HG03442 (cell line): Measurements from ENCODE around the gene TMEM134.

ENCODE experiments used
- ATAC-seq: cut with Tn5 transposase; IDR thresholded peaks from one replicate; pipeline ENCODE4 v1.9.1; 2021; ENCODE audit warnings: mild to moderate bottlenecking, moderate library complexity; ENCODE audit not compliant: unreplicated experiment

TMEM134 gene

DNA sequence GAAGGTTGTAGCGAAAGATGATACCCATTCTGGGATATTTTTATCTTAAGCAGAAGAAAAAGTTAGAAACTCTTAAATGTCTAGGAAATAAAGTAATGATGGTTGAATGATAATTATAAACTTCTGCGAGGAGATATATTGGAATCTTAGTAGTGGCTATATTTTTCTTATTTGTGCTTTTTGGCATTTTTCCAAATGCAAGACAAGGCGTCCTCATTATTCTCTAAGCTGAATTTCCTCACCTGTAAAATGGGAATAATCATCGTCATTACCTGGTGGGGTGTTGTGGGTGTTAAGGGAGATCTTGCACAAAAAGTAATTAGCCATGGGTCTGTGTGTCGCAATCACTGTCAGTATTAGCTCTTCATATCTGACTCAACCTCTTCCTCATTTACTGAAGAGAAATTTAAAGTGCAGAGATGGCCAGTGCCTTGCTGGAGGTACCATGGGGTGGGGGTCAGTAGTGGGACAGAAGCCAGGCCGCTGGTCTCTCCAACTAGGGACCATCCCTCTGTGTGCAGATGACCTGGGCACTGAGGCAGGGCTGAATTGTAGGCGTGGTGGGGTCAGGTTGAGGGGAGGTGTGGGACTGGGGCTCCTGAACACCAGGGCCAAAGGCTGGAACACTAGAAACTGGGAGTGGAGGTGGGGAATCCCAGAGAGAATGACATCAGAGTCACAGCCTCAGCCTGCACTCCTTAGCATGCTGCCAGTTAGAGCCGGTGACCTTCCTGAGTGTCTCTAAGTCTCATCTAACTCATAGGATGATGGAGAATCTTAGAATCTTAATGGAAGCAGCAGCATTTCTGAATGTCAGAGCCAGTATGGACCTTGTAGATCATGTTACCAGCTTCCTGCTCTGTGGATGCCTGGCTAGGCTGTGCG lies 32.0 kb upstream of the TMEM134 start:
- no peak for ATAC-seq

DNA sequence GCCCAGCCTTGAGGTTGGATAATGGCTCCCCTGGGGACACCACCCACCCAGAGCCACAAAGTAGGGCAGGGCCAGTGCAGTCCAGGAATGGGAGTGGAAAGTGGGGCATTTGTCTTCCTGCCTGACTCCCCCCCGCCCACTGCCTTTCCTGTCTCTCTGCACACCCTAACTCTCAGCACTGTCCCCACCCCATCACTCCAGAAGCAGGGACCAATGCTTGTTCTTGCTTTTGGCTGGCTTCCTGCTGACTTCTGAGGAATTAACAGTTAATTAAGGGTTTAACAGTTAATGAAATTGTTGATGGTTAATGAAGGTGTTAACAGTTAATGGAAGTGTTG lies 31.4 kb upstream of the TMEM134 start:
- ATAC-seq: no peak

- no peak for ATAC-seq
These were observed 30.9 kb upstream of the TMEM134 start for GRCh38 chr11:67499808-67500483.

DNA sequence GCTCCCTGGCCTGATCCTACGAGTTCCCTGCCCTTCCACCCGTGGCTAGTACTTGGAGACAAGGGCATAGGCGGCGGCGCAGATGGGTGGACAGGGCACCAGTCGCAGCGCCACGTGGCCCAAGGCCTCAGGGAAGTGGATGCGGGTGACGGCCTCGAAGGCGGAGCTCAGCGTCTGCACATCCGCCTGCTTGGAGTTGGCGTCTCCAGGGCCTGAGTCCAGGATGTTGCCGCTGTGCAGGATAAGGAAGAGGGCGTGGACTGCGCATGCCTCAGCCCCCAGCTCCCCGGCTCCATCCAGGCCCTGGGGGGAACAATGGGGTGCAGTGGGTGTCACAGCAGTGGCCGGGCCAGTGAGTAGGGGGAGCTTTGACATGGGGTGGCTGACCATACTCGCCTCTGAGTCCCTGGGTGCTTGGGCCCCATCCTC lies 29.5 kb upstream of the TMEM134 start:
- ATAC-seq: no peak

DNA sequence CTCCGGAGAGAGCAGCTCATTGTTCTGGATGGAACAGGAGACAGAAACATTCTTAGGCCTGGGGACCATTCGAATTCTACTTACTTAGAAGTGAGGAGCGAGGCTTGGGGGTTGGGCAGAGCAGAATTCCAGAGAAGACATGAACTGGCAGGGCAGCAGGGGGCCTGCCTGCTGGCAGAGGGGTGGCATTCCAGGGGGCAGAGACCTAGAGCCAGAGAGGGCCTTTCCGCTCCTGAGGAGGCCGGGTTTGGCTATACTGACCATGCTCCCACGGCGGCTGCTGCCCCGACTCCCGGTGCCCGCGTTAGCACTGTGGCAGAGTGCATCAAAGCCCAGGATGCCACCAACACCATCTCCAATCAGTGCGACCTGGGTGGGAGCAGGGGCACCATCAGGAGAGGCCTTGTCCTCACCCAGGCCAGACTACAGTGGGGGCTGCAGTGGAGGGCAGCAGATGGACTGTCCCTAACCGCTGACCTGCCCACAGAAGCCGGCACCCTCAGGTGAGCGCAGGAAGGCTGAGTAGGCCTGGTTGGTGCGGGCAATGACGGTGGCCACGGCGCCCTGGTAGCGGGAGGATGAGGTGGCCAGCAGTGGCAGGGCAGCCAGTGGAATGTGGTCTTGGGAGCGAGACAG lies 28.7 kb upstream of the TMEM134 start:
- no peak for ATAC-seq

DNA sequence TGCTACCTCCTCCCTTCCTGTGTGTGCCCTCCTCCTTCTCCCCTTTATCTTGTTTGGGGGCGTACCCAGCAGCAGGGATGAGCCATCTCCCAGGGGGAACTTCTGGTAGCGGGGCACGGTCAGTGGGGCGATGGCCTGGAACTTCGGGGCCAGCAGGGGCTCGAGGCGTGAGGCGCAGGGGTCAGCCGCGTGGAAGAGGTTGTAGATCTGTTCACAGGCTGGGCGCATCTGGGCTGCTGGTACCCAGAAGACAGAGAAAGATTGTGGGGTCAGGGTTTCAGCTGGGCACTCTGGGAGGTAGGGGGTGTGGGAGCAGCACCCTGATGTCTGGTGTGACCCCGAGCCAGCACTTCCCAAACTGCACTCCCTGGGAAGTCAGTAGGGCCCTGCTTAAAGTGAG lies 27.1 kb upstream of the TMEM134 start:
- no peak for ATAC-seq

- ATAC-seq: no peak
These were observed 26.4 kb upstream of the TMEM134 start for GRCh38 chr11:67495234-67496005.

- ATAC-seq: no peak
These were observed 25.6 kb upstream of the TMEM134 start for GRCh38 chr11:67494371-67495233.

DNA sequence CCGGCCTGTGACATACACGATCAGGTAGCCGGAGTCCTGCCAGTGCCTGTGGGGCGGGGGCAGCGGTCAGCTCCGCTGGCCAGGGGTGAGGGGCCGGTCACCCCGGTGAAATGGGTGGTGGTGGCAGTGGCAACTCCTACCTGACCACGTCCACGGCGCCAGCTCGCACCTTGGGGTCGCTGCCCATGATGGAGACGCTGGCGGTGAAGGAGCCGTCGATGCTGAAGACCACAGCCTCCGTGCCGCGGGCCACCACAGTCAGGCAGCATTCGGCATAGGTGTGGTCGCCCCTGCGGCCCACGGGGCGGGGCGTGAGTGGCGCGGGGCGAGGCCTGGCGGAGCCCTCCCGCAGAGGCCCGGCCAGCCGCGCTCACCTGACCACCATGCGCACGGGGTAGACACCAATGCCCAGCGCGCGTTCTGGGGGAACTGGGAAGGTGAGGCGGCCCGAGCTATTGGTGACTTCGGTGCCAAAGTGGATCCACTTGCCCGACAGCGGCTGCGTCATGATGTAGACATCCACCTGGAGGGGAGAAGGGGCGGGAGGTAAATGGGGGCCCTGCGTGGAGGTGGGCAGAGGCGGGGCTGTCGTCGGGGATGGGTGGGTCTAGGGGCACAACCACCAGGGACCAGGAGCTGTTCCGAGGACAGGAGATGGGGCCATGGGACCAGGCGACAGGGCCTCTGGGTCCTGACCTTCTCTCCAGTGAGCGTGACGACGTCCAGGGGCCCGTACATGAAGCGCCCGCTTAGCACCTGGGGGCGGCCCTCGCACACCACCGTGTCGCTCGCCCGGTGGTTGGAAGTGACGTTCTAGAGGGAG lies 24.7 kb upstream of the TMEM134 start:
- no peak for ATAC-seq

DNA sequence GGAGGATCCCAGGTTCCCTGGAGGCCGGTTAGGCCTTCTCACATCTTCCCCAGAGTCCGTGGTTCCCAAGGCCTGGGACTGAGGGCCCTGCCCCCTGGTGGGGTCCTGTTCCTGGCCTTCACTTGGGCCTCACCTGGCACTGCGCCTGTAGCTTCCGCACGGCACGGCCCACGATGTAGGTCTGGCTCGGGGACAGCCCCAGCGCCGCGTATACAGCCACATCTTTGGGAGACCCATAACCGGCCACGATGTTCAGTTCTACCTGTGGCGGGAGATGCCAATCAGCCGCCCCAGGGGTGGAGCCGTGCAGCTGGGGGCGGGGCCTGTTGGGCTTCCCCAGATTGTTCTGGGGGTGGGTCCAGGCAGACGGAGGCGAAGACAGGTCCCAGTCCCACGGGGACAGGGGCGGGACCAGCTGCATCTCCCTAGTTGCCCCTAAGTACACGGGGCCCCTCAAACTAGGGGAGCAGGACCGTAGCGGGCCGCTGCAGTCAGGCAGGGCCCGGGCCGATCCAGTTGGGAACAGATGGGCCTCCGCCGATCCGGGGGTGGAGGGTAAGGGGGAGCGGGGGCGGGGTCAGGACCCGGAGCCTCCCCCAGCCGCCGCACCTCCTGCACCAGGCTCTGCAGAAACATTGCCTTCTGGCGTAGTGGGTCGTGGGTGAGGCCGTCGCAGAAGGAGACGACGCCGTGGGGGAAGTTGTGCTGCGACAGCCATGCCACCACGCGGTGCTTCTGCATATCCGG lies 23.9 kb upstream of the TMEM134 start:
- no peak for ATAC-seq

DNA sequence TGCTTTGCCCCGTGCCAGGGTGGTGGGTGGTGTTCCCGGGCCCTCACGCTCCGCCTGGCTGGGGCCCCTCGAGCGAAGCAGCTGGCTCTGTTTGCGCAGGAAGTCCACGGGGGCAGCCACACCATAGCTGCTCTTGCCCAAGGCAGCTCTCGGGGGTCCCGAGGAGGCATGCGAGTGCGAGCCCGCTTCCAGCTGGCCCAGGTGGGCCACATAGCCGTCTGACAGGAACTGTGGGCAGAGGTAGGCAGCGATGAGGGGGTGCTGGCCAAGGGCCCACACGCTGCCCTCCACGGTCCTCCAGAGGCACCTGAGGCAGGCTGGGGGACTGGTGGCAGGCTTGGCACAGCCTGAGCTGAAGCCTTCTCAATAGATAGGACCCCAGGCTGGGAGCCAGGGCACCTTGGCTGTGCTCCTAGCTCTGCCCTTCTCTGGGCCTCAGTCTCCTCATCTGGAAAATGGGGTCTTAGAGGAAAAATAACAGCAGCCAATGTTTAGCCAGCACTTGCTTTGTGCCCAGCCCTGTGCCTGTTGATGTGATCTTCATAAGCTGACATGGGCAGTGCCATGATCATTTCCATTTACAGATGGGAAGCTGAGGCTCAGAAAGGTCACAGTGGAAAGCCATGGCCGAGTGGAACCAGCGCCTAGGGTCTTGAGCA lies 23.1 kb upstream of the TMEM134 start:
- no peak for ATAC-seq

DNA sequence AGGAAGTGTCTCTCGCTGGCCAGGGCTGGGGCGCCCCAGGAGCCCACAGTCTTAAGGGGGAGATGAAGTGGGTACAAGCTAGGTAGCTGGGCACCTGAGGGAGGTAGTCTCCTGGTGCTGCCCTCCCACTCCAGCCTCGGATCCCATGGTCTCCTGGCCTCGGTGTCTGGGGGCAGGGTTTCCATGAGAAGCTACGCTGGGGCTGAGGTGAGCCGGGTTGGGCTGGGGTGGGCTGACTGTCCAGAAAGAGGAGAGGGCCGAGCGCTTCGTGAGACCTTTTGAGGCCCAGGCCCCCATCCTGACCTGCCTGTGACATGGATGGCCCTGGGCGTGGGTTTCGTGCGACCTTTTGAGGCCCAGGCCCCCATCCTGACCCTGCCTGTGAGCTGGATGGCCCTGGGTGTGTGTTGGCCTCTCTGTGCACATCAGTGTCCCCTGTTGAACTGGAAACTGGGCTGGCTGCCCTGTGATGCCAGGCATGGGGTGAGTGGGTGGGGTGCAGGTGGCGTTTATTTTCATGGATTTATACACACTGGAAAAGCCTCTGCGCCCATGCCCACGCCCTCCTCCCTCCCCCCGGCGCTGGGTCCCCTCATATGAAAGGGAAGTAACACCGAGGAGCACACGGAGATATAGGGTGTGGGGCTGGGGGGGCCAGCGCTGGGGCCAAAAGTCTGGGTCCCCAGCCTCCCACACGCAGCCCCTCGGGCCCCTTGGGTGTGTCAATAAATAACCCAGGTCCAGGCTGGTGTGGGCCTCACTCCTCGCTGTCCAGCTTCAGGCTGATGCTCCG lies 22.4 kb upstream of the TMEM134 start:
- no peak for ATAC-seq

DNA sequence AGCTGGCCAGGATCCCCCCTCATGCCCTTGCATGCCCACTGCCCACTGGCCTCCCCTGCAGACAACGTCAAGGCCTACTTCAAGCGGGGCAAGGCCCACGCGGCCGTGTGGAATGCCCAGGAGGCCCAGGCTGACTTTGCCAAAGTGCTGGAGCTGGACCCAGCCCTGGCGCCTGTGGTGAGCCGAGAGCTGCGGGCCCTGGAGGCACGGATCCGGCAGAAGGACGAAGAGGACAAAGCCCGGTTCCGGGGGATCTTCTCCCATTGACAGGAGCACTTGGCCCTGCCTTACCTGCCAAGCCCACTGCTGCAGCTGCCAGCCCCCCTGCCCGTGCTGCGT lies 21.6 kb upstream of the TMEM134 start:
- ATAC-seq: no peak

- no peak for ATAC-seq
These were observed 21.1 kb upstream of the TMEM134 start for GRCh38 chr11:67489885-67490726.

GRCh38 chr11:67489203-67489884 lies 20.3 kb upstream of the TMEM134 start:
- ATAC-seq: no peak
